HG03025 (cell line): ENCODE results near the gene RAB3GAP1.

ENCODE experiments used
- ATAC-seq: cut with Tn5 transposase; IDR thresholded peaks from one replicate; pipeline ENCODE4 v1.9.1; 2021; ENCODE audit warnings: mild to moderate bottlenecking, moderate library complexity; ENCODE audit not compliant: unreplicated experiment, low FRiP score

Gene RAB3GAP1

DNA sequence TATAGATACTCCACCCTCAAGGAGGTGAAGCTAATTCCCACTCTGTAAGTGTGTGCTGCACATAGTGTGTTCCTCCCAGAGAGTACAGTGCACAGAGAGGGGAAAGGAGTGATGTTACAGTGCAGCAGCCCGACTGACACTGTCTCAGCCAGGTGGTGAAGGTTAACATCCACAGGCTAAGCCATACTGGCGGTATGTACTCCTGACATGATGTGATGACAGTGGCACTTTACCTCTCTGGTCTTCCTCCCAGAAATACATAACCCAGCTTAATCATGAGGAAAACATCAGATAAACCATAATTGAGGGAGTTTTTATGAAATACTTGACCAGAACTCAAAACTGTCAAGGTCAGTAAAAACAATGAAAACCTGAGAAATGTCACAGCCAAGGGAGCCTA lies 107.1 kb downstream of the RAB3GAP1 start:
- ATAC-seq: no peak

DNA sequence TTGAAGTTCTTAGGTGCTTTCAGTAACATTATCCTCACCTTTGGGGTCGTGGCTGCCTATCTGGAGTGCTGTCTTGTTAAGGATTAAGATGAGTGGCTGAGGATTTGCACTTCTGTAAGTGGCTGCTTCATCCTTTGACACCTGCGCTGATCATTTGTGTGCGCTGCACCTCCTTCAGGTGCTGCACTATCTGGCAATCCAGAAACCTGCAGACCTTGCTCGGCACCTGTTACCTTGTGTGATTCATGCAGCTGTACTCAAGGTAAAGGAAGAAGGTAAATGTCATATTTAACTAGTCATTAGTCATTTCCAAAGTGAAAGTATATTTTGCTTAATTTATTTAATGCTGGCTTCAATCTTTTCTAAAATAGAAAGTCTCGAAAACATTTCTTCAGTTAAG lies 110.3 kb downstream of the RAB3GAP1 start:
- no peak for ATAC-seq

DNA sequence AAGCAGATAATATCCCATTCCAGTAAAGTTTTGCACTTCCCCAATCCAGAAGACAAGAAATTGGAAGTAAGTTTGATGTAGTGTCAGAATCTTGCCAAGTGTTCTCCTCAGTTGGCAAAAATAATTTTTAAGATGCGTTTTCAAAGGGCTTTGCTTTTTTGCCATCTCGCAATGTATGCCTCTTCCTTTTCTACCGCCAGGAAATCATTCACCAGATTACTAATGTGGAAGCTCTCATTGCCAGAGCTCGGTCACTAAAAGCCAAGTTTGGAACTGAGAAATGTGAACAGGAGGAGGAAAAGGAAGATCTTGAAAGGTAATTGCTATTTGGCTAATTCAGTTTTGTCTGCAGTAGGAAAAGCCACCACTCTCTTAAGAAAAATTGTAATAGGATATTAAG lies 110.7 kb downstream of the RAB3GAP1 start:
- no peak for ATAC-seq

DNA sequence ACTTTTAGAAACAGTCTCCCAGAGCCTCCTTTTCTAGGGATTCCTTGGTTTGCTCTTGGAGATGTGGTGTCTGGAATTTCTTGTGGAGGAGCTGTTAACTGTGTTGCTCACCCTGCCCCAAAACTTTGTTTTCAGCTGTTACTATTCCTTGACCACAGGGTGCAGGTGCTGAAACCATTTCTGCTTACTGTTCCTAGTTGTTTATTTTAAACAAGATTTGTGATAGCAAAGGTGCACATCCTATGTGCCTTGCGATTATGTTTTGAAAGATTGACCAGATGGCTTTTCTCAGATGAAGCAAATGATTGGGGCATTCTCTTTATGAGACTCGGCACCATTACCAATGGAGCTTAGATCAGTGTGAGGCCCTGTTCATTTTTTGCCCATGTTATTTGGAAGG lies 111.2 kb downstream of the RAB3GAP1 start:
- no peak for ATAC-seq

DNA sequence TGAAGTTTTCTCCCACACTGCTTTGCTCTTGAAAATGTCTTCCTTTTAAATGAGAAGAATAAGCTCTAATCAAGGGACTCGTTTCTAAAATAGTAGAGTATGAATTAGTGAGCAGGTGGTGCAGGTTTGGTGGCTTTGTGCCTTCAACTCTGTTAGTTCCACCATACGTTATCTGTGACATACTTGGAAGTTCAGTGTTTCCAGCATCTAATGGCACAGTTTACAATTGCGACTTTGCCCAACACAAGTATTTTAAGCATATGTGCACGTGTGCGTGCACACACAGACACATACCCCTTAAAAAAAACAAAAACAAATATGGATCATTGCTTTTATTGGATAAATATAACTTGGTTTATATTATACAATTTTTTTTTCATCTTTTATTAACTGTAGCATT lies 111.8 kb downstream of the RAB3GAP1 start:
- ATAC-seq: no peak

DNA sequence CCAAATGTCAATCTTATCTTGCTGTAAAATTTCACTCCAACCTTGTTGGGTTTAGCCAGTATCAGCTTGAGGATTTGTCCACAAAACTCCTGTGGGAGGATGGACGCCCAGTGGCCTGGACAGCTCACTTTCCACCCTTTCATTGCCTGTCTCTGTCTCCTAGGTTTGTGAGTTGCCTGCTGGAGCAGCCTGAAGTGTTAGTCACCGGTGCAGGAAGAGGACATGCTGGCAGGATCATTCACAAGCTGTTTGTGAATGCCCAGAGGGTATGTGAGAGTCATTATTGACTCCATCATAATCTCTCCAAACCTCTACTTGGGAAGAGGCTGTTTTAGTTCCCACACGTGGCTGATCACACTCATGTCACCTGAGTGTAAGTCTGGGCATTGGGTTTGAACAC lies 112.3 kb downstream of the RAB3GAP1 start:
- no peak for ATAC-seq

DNA sequence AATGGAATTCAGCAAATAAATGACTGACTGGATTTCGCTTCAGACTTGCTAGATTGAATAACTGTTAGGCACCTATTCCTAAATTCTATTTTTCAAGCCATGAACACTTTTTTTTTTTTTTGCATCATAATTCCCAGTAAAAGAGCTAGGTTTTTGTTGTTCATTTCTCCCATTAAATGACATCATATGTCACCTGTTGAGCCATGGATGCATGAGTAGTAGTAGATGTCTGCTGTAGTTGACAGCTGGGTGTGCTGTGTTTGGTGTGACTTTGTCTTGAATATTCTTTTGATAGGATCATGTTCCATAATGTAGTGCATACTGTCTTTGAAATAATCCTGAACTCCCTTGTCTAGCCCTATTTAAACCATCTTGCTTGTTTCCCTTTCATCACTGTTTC lies 115.2 kb downstream of the RAB3GAP1 start:
- no peak for ATAC-seq

DNA sequence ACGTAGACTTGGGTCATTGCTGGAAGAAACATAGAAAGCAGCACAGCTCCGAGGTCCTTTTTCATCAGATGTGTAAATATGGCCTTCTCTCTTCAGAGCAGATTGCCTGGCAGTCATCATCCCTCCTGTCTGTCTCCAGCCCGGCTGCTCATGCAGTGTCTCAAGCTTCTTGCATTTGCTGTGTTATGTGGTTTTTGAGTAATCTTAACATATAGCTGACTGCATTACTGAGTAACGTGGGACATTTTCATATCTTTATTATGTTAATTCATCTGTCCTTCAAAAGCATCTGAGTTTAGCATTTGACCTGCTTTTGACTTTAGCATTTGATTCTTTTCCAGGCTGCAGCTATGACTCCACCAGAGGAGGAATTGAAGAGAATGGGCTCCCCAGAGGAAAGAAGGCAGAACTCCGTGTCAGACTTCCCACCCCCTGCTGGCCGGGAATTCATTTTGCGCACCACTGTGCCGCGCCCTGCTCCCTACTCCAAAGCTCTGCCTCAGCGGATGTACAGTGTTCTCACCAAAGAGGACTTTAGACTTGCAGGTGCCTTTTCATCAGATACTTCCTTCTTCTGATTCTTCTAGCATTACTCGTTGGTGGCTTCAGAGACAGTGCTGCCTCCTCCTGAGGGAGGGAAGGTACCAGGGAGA lies 116.2 kb downstream of the RAB3GAP1 start:
- no peak for ATAC-seq

DNA sequence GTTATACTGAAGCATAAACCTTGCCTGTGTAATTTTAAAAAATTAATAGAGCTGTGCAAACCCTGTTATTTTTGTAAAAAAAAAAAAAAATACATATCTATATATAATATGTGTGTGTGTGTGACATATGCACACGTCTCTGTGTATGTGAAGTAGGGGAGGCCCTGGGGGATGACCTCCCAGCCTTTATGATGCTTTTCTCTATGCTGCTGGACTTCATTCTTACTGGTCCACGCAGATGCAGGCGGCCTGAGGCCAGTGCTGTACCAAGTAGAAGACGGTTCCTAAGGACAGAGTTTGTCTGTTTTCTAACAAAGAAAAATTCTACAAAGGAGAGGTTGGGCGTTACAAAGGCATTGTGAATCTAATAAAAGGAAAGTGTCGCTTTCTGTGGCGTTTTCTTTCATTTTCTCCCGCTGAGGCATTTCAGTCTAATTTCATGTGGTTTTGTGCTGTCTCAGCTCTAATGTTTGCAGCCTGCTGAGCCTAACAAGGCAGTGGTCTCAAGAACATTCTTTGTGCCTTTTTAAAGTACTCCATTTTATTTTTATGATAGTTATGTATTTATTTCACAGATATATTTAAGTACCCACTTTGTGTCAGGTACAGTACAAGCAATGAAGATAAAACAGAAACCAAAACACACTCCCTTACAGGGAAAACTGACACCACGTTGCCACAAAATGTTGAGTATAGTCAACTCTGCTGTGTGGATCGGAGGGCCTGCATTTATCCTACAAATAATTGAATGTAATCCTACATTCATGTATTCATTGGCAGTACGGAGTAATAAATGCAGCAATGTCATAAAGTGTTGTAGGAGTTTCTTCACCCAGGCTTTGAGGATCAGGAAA lies 118.0 kb downstream of the RAB3GAP1 start:
- ATAC-seq: no peak

DNA sequence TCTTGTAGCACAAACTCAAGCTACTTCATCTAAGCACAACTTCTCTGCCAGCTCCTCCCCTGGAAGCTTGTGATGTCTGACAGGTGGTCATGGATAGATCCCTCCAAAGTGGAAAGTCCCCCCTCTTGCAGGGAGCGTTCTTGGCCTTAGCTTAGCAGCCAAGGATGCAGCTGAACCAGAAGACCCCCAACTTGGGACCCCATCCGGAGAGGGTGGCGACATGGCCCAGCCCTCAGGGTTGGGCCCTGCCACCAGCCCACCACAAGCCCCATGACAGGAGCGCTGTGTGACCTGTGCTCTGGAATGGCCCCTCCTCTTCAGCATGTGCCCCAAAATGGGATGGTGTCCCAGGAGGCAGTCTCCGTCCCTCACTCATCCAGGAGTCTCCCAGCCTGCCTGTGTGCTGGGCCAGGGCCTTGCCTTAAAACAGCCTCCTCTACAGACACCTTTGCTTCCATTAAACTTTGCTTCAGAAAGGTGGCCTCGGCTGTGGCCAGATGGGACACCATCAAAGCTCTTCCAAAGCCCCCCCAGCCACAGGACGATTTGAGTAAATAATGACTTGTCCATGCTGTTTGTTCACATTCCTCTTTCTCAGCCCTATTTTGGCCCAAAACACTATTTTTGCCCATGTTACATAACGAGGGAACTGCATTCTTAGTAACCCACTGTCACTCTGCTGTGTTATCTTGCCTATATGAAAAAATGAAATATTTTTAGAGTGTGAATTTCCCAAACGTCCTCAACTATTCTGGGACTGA lies 122.1 kb downstream of the RAB3GAP1 start:
- no peak for ATAC-seq

DNA sequence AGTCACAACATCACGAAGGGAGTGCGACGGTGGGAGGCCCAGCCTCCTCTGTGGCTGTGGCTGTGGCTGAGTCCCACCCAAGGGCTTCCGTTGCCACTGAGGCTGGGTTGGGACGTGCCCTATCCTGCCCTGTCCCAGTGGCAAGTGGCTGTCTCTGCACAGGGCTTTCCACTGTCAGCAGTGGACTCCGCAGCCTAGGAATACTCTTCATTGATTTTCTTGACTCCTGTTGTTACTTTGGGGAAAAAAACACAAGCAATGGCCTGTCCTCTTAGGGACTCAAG lies 122.7 kb downstream of the RAB3GAP1 start:
- no peak for ATAC-seq

DNA sequence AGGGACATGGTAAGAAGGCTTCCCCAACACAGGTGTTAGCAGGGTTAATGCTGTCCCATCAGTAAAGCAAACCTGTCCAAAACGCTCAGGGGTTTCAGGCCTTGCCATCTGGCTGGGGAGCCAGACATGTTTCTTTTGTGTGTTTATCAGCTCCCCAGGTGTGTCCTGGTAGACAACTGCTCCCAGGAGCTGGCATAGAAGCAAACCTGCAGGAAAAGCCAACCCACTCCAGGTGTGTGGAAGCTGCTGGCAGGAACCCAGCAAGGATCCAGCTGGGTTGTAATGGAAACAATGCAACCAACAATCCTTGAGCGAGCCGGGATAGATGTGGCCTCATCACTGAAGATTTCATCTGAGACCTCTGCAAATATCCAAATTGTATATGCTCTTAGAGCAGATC lies 123.1 kb downstream of the RAB3GAP1 start:
- no peak for ATAC-seq

DNA sequence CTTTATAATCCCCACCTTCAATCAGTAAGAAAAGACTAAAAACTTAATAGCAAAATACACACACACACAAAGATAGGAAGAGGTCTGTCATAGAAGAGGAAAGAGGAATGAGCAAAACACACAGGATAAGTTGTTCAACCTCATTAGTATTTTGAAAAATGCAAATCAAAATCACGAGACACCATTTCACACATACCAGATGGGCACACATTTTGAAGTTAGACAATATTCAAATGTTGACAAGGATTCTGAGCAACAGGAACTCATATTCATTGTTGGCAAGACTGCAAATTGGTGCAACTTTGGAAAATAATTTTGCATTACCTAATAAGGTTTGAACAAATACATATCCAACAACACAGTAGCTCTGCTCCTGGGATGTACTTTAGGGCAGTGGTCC lies 127.6 kb downstream of the RAB3GAP1 start:
- ATAC-seq: no peak

DNA sequence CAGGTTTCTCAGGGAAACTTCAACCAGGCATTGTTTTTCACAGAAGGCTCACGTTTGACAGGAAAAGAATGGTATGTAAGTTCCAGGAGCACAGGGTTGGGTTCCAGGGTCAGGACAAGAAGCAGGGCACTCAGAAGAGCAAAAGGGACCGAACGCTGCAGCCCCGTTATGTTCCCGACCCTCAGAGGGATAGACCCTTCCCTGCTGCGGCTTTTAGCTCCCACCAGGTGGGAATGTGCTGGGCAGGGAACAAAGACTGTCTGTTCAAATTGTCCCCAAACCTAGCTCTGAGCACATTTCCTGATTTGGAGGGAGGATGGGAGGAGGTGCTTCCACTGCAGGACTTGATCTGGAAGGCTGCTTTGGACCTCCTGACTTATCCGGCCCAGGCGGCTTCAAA lies 130.1 kb downstream of the RAB3GAP1 start:
- ATAC-seq: no peak

DNA sequence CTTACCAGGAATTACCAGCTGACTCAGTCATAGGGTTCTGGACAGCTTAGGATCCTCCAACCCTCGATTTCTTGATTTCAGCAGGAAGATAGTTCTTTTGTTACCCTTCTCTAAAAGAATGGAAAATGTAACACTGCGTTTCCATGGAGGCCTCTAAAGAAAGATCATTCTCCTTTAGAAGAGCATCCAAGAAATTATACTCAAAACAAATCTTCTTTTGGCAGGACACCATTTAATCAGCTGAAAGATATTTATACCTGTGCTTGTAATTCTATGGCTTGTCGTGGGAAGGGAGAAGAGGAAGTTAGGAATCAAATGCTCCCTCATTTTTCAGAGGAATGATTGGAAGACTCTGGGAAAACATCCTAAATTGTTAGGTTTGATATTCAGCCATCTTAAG lies 130.5 kb downstream of the RAB3GAP1 start:
- no peak for ATAC-seq

DNA sequence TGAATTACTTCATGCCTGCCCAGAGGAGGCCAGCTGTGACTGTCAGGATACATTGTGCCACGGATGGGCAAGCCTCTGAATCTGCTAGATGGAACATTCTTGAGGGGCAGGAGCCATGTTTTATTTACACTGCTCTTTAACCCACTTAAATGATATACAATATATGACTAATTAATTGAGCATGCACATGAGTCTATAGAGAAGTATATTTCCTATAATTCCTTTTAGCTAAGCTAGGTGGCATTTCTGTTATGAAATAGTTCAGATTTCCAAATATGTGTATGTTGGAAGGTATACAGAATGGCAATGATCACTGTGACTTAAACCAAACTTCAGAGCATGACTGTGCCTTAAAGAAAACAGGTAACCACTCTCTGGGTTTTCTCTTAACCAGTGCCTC lies 131.7 kb downstream of the RAB3GAP1 start:
- no peak for ATAC-seq

DNA sequence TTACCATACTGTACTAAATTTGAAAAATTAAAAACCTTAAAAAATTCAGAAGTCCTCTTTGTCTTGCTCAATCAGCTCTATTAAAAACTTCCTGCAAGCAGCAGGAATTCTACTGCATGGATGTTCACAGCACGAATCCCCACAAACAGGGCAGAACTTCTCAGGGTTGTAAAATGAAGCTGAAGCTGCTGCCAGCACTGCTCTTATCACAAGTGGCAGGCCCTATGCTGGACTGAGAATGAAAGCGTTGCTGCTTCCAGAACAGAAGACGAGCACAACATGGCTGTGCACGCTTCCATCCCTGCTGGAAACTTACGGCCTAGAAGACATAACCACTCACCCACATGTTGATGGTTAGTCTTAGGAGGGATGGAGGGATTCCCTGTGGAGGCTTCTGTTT lies 134.0 kb downstream of the RAB3GAP1 start:
- ATAC-seq: no peak

DNA sequence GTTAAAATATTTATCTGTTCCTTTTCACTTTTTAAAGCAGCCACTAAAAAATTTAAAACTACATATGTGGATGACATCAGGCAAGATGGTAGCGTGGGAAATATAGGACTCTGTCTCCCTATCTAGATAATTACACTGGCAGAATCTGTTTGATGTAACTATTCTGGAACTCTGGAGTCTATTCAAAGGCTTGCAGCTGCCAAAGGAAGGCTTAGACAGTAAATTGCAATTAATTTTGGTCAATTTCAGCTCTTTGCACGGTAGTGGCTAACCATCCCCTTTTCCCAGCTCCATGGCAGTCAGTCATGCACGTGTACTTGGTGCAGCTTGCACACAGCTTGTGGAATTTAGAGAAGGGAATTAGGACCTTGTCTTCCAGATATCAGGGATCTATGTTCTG lies 135.2 kb downstream of the RAB3GAP1 start:
- ATAC-seq: no peak

DNA sequence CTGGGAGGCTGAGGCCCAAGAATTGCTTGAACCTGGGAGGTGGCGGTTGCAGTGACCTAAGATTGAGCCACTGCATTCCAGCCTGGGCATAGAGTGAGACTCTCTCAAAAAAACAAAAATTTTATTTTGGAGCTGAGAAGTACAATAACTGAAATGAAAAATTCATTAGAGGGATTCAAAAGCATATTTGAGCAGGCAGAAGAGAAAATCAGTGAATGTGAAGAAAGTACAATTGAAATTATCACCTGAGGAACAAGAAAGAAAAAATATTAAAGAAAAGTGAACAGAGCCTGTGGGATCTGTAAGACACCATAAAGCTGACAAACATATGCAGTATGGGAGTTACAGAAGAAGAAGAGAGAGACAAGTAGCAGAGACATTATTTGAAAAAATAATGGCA lies 137.1 kb downstream of the RAB3GAP1 start:
- ATAC-seq: no peak

DNA sequence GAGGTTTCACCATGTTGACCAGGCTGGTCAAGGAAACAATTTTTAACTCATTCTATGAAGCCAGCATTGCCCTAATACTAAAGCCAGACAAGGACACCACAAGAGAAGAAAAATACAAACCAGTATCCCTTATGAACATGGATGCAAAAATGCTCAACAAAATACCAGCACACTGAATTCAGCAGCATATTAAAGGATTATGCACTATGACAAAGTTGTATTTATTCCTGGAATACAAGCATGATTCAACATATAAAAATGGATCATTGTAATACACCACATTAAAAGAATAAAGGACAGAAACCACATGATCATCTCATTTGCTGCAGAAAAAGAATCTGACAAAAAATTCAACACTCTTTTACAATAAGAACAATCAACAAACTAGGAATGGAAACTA lies 138.7 kb downstream of the RAB3GAP1 start:
- ATAC-seq: no peak

DNA sequence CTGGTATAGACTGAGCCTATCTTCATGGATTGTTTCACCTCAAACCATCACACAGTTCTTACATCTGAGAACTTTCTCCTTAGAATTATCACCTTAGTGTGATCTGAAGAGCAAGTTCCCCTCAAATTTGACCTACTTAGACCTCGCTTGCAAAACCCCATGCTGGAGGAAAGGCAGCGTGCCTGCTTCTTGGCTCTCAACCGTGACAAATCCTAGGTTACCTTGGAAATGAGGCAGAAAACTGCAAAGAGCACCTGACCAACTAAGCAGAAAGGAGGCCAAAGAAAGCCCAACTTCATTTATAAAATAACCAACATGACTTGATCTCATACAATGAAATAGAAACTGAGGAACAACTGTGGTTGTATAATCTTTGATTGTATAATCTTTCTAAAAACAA lies 146.4 kb downstream of the RAB3GAP1 start:
- no peak for ATAC-seq

DNA sequence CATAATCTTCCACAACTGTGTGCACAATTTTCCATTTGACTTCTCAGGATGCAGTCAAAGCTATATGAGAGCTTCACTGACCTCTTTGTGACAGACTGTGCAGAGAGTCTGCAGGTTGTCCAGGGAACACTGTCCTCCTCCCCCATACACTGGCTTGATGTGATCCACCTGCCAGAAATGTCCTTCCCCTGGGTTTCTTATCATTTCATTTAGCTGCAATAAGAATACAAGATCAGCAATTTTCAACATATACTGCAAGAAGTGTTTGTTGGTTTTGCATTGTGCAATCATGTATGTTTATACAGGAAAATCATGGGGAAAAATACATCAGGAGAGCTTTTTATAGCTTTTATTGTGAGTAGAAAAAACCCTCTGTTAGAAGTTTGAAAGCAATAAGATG lies 150.7 kb downstream of the RAB3GAP1 start:
- no peak for ATAC-seq
